Smooth muscle cell (in vitro differentiated cells): ENCODE data around the gene SPECC1L. TPM values are rescaled to one million over a fixed set of nuclear protein-coding genes. Genes with fewer than 3 reads are reported as not detected.
"Not testable (repeated sequence)": the region's sequence is repeated elsewhere in the genome, so short reads cannot be mapped to it uniquely, and the experiment has no call there.

Experiments used
- DNase-seq: peaks from one replicate; lab custom pipeline; 2025; ENCODE audit not compliant: unreplicated experiment; lab: John Stamatoyannopoulos, UW
- H2AFZ ChIP-seq: fragments of 200-600 bp; sonication (generic); 2 replicates; pipeline ENCODE4 v1.6.0; 2016; ENCODE audit warnings: antibody characterized with exemption, low read depth, mild to moderate bottlenecking
- H3F3A ChIP-seq: fragments of 200-600 bp; sonication (generic); 2 replicates; pipeline ENCODE4 v1.6.0; 2017; ENCODE audit warnings: antibody characterized with exemption, low read depth
- H3K27ac ChIP-seq: fragments of 200-600 bp; sonication (generic); 2 replicates; pipeline ENCODE4 v1.5.1; 2016; ENCODE audit warnings: low read depth, mild to moderate bottlenecking
- H3K27me3 ChIP-seq: fragments of 200-600 bp; sonication (generic); 2 replicates; pipeline ENCODE4 v1.6.1; 2016; ENCODE audit warnings: low read depth, mild to moderate bottlenecking
- H3K36me3 ChIP-seq: fragments of 200-600 bp; sonication (generic); 2 replicates; pipeline ENCODE4 v1.5.1; 2016; ENCODE audit warnings: low read depth
- H3K4me1 ChIP-seq: fragments of 200-600 bp; sonication (generic); 2 replicates; pipeline ENCODE4 v1.5.1; 2016; ENCODE audit warnings: low read depth
- H3K4me2 ChIP-seq: fragments of 200-600 bp; sonication (generic); 2 replicates; pipeline ENCODE4 v1.6.0; 2016; ENCODE audit warnings: mild to moderate bottlenecking
- H3K4me3 ChIP-seq: fragments of 200-600 bp; sonication (generic); 2 replicates; pipeline ENCODE4 v1.5.1; 2016; ENCODE audit warnings: mild to moderate bottlenecking
- H3K79me2 ChIP-seq: fragments of 200-600 bp; sonication (generic); 2 replicates; pipeline ENCODE4 v1.6.0; 2016; ENCODE audit warnings: low read depth, mild to moderate bottlenecking
- H3K9ac ChIP-seq: fragments of 200-600 bp; sonication (generic); 2 replicates; pipeline ENCODE4 v1.6.0; 2016; ENCODE audit warnings: low read depth
- H3K9me3 ChIP-seq: fragments of 200-600 bp; sonication (generic); replicated peaks from 2 replicates; pipeline ENCODE4 v1.5.1; 2016; ENCODE audit warnings: low read depth
- H4K20me1 ChIP-seq: fragments of 200-600 bp; sonication (generic); 2 replicates; pipeline ENCODE4 v1.6.0; 2016; ENCODE audit warnings: low read depth
- WGBS: methylation state at CpG from one replicate; pipeline ENCODE4 v1.1.7; 2016; ENCODE audit warnings: low lambda C conversion rate; 5-methylcytosine and 5-hydroxymethylcytosine counted together
- polyA plus RNA-seq: library from polyadenylated mRNA; unstranded; fragments of >200 nt; fragmentation: Nextera tagmentation; extraction: Ambion mirVana; gene quantifications from 2 replicates; pipeline ENCODE4 v1.2.1, GENCODE V29; 2016
- total RNA-seq: library from RNA; depleted of rRNA; stranded (reverse); fragments of >200 nt; gene quantifications from 2 replicates; pipeline ENCODE4 v1.2.3, GENCODE V29; 2014
- TF ChIP-seq, protein P1 (sequence below): fragments of 200-600 bp; sonication (generic); IDR thresholded peaks from 2 replicates; pipeline ENCODE4 v1.5.1; 2017; ENCODE audit warnings: borderline replicate concordance, mild to moderate bottlenecking, antibody characterized with exemption; ENCODE audit not compliant: insufficient read depth, poor library complexity, severe bottlenecking

SPECC1L gene
- total and polyA plus RNA-seq, 2 experiments from 2014 or later = 10.0 to 19.1 TPM

DNA sequence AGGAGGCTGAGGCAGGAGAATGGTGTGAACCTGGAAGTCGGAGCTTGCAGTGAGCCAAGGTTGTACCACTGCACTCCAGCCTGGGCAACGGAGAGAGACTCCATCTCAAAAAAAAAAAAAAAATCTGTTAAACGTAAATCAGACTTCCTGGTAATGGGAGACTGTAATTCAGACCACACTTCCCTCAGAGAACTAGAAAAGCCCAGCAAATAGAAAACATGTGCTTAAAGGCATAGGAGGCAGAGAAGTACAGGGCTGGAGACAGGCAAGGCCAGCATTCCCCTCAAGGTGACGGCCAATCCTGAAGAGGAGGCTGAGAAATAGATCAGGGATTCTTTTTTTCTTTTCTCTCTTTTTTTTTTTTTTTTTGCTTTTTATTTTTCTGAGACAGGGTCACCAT lies 34.0 kb upstream of the SPECC1L start:
- no peak for DNase-seq
- H3K9ac ChIP-seq = no peak overlapping the region

DNA sequence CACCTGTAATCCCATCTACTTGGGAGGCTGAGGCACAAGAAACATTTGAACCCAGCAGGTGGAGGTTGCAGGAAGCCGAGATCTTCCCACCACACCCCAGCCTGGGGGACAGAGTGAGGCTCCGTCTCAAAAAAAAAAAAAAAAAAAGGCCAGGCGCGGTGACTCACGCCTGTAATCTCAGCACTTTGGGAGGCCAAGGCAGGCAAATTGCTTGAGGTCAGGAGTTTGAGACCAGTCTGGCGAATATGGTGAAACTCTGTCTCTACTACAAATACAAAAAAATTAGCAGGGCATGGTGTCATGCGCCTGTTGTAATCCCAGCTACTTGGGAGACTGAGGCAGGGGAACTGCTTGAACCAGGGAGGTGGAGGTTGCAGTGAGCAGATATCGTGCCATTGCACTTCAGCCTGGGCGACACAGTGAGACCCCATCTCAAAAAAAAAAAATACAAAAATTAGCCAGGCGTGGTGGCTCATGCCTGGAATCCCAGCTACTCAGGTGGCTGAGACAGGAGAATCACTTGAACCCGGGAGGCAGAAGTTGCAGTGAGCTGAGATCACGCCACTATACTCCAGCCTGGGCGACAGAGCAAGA lies 32.4 kb upstream of the SPECC1L start:
- not testable (repeated sequence) for H3K4me1 ChIP-seq, H2AFZ ChIP-seq, DNase-seq, H3K79me2 ChIP-seq, H3K9ac ChIP-seq, H4K20me1 ChIP-seq, H3K36me3 ChIP-seq, H3K4me3 ChIP-seq, H3K27ac ChIP-seq, H3K9me3 ChIP-seq, H3K4me2 ChIP-seq, H3F3A ChIP-seq, H3K27me3 ChIP-seq
- 79% methylated on average over 13 of the region's 13 CpGs for WGBS

More for the DNA sequence above, 34.0 kb upstream of the SPECC1L start:
- WGBS = 65% methylated on average over 4 of the region's 4 CpGs
- H3K27me3 ChIP-seq = no peaks in the 10 kb centered on the region
- H2AFZ ChIP-seq = no peak overlapping the region
- H3K79me2 ChIP-seq = no peaks in the 10 kb centered on the region
- H3K4me2 ChIP-seq = no peak overlapping the region
- no peaks in the 10 kb centered on the region for H4K20me1 ChIP-seq
- H3K27ac ChIP-seq = no peak overlapping the region
- H3F3A ChIP-seq = no peaks in the 10 kb centered on the region
- H3K4me3 ChIP-seq = no peak overlapping the region
- TF ChIP-seq, protein P1, sequence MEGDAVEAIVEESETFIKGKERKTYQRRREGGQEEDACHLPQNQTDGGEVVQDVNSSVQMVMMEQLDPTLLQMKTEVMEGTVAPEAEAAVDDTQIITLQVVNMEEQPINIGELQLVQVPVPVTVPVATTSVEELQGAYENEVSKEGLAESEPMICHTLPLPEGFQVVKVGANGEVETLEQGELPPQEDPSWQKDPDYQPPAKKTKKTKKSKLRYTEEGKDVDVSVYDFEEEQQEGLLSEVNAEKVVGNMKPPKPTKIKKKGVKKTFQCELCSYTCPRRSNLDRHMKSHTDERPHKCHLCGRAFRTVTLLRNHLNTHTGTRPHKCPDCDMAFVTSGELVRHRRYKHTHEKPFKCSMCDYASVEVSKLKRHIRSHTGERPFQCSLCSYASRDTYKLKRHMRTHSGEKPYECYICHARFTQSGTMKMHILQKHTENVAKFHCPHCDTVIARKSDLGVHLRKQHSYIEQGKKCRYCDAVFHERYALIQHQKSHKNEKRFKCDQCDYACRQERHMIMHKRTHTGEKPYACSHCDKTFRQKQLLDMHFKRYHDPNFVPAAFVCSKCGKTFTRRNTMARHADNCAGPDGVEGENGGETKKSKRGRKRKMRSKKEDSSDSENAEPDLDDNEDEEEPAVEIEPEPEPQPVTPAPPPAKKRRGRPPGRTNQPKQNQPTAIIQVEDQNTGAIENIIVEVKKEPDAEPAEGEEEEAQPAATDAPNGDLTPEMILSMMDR = no peak
- no peaks in the 10 kb centered on the region for H3K4me1 ChIP-seq
- no peaks in the 10 kb centered on the region for H3K36me3 ChIP-seq
- no peaks in the 10 kb centered on the region for H3K9me3 ChIP-seq

DNA sequence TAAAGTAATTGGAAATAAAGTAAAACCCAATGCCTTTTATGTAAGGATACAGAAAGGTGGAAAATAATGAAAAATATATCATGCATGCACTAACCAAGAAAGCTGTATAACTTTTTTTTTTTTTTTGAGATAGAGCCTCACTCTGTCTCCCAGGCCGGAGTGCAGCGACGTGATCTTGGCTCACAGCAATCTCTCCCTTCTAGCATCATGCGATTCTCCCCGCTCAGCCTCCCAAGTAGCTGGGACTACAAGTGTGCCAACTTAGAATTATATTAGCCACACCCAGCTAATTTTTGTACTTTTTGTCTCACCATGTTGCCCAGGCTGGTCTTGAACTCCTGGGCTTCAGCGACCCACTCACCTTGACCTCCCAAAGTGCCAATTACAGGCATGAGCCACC lies 30.2 kb upstream of the SPECC1L start:
- Histone ChIP-seq H2AFZ (no peak overlapping the region), H3K27me3 (no peaks in the 10 kb centered on the region), H3K9me3 (no peaks in the 10 kb centered on the region), H3K27ac (no peak overlapping the region), H3F3A (no peaks in the 10 kb centered on the region), H3K4me3 (no peak overlapping the region), H3K4me2 (no peak overlapping the region), H3K36me3 (no peaks in the 10 kb centered on the region), H4K20me1 (no peaks in the 10 kb centered on the region), H3K79me2 (no peaks in the 10 kb centered on the region), H3K4me1 (peaks cover 14% of the 10 kb centered on the region), H3K9ac (no peak overlapping the region)
- TF ChIP-seq, protein P1 = no peak
- 96% methylated on average over 6 of the region's 6 CpGs for WGBS
- DNase-seq = no peak

DNA sequence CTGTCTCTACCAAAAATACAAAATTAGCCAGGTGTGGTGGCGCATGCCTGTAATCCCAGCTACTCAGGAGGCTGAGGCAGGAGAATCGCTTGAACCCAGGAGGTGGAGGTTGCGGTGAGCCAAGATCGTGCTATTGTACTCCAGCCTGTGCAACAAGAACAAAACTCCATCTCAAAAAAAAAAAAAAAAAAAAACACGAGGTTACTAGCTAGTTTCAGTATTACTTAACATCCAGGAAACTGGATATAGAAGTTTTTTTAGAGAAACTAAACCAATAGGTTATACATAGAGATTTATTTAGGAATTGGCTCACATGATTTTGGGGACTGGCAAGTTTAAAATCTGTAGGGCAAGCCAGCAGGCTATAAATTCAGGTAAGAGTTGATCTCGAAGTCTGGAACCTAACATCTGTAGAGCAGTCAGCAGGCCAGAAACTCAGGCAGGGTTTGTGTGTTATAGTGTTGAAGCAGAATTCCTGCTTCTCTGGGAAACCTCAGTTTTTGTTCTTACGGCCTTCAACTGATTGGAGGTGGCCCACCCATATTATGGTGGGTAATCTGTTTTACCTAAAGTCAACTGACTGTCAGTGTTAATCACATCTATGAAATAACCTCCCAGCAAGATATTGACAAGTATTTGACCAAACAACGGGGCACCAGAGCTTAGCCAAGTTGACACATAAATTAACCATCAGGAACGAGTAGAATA lies 29.5 kb upstream of the SPECC1L start:
- WGBS = 96% methylated on average over 9 of the region's 9 CpGs
- H3K9me3 ChIP-seq, H3K9ac ChIP-seq, H3K4me2 ChIP-seq, H3F3A ChIP-seq, H3K79me2 ChIP-seq, H3K4me3 ChIP-seq, H3K27ac ChIP-seq, H3K27me3 ChIP-seq, H2AFZ ChIP-seq, DNase-seq, H3K36me3 ChIP-seq, H4K20me1 ChIP-seq: not testable (repeated sequence)
- H3K4me1 ChIP-seq = peaks cover 17% of the 10 kb centered on the region

DNA sequence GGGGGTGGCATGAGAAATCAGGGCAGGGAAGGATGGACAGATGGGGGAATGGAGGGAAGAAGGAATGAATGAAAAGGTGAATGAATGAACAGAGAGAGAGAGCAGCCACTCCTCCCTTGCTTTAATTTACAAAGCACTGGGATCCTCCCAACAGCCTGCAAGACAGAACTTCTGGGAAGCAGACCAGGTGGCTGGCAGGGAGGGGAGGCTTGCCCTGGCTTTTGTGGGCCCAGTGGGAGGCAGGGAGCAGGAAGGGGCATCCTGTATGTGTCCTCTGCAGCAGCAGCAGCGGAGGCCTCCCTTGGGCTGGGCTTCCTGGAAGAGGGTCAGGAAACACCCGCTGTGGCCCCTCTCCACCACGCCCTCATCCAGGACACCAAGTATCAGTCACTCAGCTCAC lies 27.2 kb upstream of the SPECC1L start:
- Histone ChIP-seq H3K4me2 (peak overlapping the region; percentile 48), H3K27ac (peak overlapping the region; percentile 15), H3K4me1 (peaks cover 17% of the 10 kb centered on the region)
- H2AFZ ChIP-seq, H3F3A ChIP-seq, H3K9me3 ChIP-seq, H3K4me3 ChIP-seq, H4K20me1 ChIP-seq, H3K27me3 ChIP-seq, H3K79me2 ChIP-seq, H3K9ac ChIP-seq, H3K36me3 ChIP-seq, DNase-seq: not testable (repeated sequence)
- 80% methylated on average over 3 of the region's 3 CpGs for WGBS
